Measurements from ENCODE around the gene OGFRL1.

DNA sequence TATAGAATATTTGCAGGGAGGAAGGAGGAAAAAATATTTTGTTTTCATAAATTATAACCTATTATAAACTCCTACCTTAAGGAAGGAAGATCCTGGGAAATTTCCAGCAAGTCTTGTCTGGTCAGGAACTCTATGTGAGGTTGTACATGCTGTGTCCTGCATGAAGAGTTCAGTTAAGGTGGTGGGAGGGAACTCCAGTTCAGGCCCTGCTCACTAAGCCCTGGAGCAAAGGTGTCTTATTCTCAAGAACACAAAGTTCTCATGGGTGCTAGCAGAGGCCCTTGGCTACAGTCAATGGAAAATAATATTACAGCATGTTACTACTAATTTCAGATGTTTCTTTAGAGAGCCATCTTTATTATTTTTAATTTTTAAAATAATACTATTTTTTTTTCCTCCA, 3.8 kb upstream of the OGFRL1 start:
- TF ChIP-seq TEAD4 (IDR thresholded peaks at IDR 0.05) (no peak), RAD21 (IDR thresholded peaks at IDR 0.05; ENCODE audit: low read depth) (no peak), YY1 (IDR thresholded peaks at IDR 0.05; ENCODE audit: low read depth) (no peak), EGR1 (IDR thresholded peaks at IDR 0.05) (no peak), FOXM1 (IDR thresholded peaks at IDR 0.05; ENCODE audit: borderline replicate concordance, low read depth) (no peak), CEBPB (IDR thresholded peaks at IDR 0.05) (no peak), EP300 (IDR thresholded peaks at IDR 0.05; ENCODE audit: borderline replicate concordance) (no peak), TAF1 (IDR thresholded peaks at IDR 0.05; ENCODE audit: low read depth) (no peak), TCF12 (IDR thresholded peaks at IDR 0.05; ENCODE audit: low read depth) (no peak)
- TF ChIP-seq, protein P1, sequence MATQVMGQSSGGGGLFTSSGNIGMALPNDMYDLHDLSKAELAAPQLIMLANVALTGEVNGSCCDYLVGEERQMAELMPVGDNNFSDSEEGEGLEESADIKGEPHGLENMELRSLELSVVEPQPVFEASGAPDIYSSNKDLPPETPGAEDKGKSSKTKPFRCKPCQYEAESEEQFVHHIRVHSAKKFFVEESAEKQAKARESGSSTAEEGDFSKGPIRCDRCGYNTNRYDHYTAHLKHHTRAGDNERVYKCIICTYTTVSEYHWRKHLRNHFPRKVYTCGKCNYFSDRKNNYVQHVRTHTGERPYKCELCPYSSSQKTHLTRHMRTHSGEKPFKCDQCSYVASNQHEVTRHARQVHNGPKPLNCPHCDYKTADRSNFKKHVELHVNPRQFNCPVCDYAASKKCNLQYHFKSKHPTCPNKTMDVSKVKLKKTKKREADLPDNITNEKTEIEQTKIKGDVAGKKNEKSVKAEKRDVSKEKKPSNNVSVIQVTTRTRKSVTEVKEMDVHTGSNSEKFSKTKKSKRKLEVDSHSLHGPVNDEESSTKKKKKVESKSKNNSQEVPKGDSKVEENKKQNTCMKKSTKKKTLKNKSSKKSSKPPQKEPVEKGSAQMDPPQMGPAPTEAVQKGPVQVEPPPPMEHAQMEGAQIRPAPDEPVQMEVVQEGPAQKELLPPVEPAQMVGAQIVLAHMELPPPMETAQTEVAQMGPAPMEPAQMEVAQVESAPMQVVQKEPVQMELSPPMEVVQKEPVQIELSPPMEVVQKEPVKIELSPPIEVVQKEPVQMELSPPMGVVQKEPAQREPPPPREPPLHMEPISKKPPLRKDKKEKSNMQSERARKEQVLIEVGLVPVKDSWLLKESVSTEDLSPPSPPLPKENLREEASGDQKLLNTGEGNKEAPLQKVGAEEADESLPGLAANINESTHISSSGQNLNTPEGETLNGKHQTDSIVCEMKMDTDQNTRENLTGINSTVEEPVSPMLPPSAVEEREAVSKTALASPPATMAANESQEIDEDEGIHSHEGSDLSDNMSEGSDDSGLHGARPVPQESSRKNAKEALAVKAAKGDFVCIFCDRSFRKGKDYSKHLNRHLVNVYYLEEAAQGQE (IDR thresholded peaks at IDR 0.05; ENCODE audit: low read depth) = no peak
- TF ChIP-seq, protein P2, sequence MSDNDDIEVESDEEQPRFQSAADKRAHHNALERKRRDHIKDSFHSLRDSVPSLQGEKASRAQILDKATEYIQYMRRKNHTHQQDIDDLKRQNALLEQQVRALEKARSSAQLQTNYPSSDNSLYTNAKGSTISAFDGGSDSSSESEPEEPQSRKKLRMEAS (IDR thresholded peaks at IDR 0.05) = no peak
